Parathyroid adenoma (tissue), 2 donors: Measurements from ENCODE around the gene ELP4.

ENCODE experiments used
- H2AFZ ChIP-seq: fragments of 300-600 bp; sonication (generic); one replicate; pipeline ENCODE4 v1.7.0; 2017; ENCODE audit warnings: antibody characterized with exemption, mild to moderate bottlenecking
- H3K27ac ChIP-seq: fragments of 300-600 bp; sonication (generic); one replicate; pipeline ENCODE4 v1.7.0; 2017
- H3K27me3 ChIP-seq: fragments of 300-600 bp; sonication (generic); one replicate; pipeline ENCODE4 v1.7.0; 2017; ENCODE audit warnings: low read length; ENCODE audit not compliant: control insufficient read depth, insufficient read depth
- H3K36me3 ChIP-seq: fragments of 300-600 bp; sonication (generic); one replicate; pipeline ENCODE4 v1.7.0; 2017; ENCODE audit warnings: low read length; ENCODE audit not compliant: control insufficient read depth, insufficient read depth
- H3K4me1 ChIP-seq: fragments of 300-600 bp; sonication (generic); one replicate; pipeline ENCODE4 v1.7.0; 2017; ENCODE audit warnings: control low read depth
- H3K4me2 ChIP-seq: fragments of 300-600 bp; sonication (generic); one replicate; pipeline ENCODE4 v1.7.0; 2017; ENCODE audit warnings: low read length
- H3K4me3 ChIP-seq: fragments of 300-600 bp; sonication (generic); one replicate; pipeline ENCODE4 v1.7.0; 2017; ENCODE audit warnings: low read depth, low read length
- H3K79me2 ChIP-seq: fragments of 300-600 bp; sonication (generic); one replicate; pipeline ENCODE4 v1.7.0; 2017; ENCODE audit warnings: control low read depth
- H3K9ac ChIP-seq: fragments of 300-600 bp; sonication (generic); one replicate; pipeline ENCODE4 v1.7.0; 2017; ENCODE audit warnings: mild to moderate bottlenecking
- H3K9me3 ChIP-seq: fragments of 300-600 bp; sonication (generic); one replicate; pipeline ENCODE4 v1.7.0; 2017; ENCODE audit warnings: low read length; ENCODE audit not compliant: control insufficient read depth
- TF ChIP-seq, protein P1 (sequence below): fragments of 300-600 bp; sonication (generic); IDR thresholded peaks from one replicate; pipeline ENCODE4 v1.7.0; 2017; ENCODE audit warnings: antibody characterized with exemption, mild to moderate bottlenecking
- donor health status: primary hyperparathyroidism.

Gene ELP4, protein sequence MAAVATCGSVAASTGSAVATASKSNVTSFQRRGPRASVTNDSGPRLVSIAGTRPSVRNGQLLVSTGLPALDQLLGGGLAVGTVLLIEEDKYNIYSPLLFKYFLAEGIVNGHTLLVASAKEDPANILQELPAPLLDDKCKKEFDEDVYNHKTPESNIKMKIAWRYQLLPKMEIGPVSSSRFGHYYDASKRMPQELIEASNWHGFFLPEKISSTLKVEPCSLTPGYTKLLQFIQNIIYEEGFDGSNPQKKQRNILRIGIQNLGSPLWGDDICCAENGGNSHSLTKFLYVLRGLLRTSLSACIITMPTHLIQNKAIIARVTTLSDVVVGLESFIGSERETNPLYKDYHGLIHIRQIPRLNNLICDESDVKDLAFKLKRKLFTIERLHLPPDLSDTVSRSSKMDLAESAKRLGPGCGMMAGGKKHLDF

DNA sequence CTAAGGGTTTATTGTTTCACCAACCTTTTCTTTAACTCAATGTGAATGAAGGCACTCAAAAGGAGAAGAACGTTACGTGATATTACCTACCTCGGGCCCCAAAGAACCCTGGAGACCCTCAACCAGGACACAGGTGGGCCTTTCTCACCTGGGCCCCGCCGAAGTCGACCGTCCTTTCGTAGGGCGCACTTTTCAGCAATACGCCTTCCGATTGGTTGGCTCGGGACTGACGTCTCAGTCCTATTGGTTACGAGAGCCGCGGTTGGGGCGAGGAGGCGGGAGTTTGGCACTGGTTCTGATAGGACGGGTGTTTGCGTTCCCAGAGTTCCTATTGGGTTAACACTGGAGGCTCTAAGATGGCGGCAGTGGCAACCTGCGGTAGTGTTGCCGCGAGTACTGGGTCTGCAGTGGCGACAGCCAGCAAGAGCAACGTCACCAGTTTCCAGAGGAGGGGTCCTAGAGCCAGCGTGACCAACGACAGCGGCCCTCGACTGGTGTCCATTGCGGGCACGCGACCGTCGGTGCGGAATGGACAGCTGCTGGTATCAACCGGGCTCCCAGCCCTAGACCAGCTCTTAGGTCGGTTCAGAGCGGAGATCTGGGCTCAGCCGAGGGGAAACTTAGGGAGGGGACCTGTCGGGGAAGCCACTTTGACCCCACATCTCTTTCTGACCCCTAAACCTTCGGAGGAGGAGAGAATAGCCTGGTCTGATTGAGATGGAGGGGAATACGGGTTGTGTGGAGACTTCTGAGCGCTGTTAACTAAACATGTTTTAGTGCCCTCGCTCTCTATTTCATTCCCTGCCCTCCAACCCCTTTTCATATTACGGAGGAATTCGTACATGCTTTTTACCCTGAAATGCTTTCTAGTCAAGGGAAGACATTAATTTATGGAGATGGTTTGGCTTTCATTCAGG is at the start of gene ELP4, which contains the start of gene IMMP1L:
Gene ELP4, plus strand, starts transcription at position 339 of the 917 bp plus-strand sequence. Its CDS starts 18 bp downstream, at position 357.
Gene IMMP1L, minus strand, starts transcription at position 194 of the 917 bp plus-strand sequence. CDS start 46,346 bp downstream, outside the sequence.
- H3K4me1 ChIP-seq, result peaks cover 2% of the 10 kb centered on the region
- H3K27me3 ChIP-seq, result no peaks in the 10 kb centered on the region
- H3K36me3 ChIP-seq, result no peaks in the 10 kb centered on the region
- peak within 1 kb of the TSS; percentile 87 for H2AFZ ChIP-seq
- H3K9me3 ChIP-seq, result no peaks in the 10 kb centered on the region
- H3K79me2 ChIP-seq, result peaks cover 7% of the 10 kb centered on the region
- H3K27ac ChIP-seq, result peak within 1 kb of the TSS; percentile 60
- H3K4me3 ChIP-seq, result peak within 1 kb of the TSS; percentile 95
- no peak within 1 kb of the TSS for H3K9ac ChIP-seq
- H3K4me2 ChIP-seq, result peak within 1 kb of the TSS; percentile 77
- TF ChIP-seq, protein P1, sequence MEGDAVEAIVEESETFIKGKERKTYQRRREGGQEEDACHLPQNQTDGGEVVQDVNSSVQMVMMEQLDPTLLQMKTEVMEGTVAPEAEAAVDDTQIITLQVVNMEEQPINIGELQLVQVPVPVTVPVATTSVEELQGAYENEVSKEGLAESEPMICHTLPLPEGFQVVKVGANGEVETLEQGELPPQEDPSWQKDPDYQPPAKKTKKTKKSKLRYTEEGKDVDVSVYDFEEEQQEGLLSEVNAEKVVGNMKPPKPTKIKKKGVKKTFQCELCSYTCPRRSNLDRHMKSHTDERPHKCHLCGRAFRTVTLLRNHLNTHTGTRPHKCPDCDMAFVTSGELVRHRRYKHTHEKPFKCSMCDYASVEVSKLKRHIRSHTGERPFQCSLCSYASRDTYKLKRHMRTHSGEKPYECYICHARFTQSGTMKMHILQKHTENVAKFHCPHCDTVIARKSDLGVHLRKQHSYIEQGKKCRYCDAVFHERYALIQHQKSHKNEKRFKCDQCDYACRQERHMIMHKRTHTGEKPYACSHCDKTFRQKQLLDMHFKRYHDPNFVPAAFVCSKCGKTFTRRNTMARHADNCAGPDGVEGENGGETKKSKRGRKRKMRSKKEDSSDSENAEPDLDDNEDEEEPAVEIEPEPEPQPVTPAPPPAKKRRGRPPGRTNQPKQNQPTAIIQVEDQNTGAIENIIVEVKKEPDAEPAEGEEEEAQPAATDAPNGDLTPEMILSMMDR, result no peak

DNA sequence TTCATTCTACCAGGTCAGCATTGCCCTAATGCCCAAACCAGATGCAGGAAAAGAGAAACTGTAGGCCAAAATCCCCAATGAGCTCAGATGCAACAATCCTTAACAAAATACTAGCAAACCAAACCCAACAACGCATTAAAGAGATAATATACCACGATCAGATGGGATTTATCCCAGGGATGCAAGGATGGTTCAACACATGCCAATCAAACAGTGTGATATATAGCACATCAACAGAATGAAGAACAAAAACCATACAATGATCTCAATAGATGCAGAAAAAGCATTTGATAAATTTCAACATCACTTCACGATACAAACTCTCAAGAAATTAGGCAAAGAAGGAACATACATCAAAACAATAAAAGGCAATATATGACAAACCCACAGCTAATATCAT is 45.1 kb upstream of the ELP4 start:
- H3K4me2 ChIP-seq, result no peak overlapping the region
- no peaks in the 10 kb centered on the region for H3K4me1 ChIP-seq
- H2AFZ ChIP-seq, result no peak overlapping the region
- H3K36me3 ChIP-seq, result no peaks in the 10 kb centered on the region
- H3K27ac ChIP-seq, result no peak overlapping the region
- H3K4me3 ChIP-seq, result no peak overlapping the region
- no peaks in the 10 kb centered on the region for H3K27me3 ChIP-seq
- H3K79me2 ChIP-seq, result no peaks in the 10 kb centered on the region
- no peaks in the 10 kb centered on the region for H3K9me3 ChIP-seq
- no peak overlapping the region for H3K9ac ChIP-seq
- TF ChIP-seq, protein P1, result no peak

DNA sequence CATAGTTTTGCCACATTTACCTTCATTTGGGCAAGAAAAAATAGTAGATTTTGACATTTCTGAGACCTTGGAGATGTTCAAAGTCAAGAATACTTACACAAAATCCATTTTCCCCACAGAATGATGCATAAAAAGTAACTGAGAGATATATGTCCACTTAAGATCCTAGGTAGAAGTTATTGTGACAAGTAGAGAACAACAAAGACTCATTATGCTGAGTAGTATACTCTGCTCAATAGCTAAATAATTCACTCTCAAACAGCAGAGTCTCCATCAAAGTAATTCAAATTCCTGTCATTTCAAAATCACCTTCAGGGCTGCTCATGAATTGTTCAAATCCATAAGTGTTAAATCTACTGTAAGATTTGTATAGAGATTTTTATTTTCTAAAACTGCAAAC is 35.5 kb upstream of the ELP4 start:
- Histone ChIP-seq H3K9me3 (no peaks in the 10 kb centered on the region), H3K79me2 (no peaks in the 10 kb centered on the region), H3K4me1 (no peaks in the 10 kb centered on the region), H3K27me3 (no peaks in the 10 kb centered on the region), H3K27ac (no peak overlapping the region), H3K4me2 (no peak overlapping the region), H3K9ac (no peak overlapping the region), H3K36me3 (no peaks in the 10 kb centered on the region), H2AFZ (no peak overlapping the region), H3K4me3 (no peak overlapping the region)
- TF ChIP-seq, protein P1, result no peak

DNA sequence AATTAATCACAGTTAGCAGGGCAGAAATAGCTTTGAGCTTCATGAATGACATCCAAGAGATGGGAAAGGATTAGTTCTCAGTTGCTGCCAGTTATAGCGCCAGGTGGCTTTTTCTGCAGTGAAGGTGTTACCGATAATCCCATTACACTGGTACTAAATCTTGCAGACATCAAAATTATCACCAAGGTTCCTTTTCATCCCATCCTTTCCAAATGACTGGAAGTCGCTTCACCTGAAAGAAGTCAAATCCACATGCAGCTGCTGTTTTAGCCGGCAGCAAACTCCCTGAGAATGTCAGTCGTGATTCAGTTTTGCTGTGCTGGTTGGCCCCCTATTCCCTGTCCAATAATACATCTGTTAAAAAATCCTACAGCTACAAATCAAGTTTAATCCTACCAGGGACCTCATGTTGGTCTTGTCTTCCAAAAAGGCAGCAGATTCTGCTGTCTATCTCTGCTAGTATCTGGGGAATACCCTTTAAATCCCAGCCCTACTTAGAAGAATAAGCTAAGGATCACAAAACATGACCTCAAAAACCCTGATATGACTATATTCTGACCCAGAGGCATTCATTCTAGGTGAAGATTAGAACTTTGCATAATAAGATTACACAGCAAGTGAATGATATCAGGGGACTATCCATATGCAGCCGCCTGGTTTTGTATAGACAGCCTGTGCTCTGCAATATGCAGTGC is 31.9 kb upstream of the ELP4 start:
- Histone ChIP-seq H3K27me3 (no peaks in the 10 kb centered on the region), H3K9me3 (no peaks in the 10 kb centered on the region), H3K4me3 (no peak overlapping the region)

More for the DNA sequence above, 31.9 kb upstream of the ELP4 start:
- Histone ChIP-seq H3K36me3 (no peaks in the 10 kb centered on the region), H3K79me2 (no peaks in the 10 kb centered on the region), H2AFZ (no peak overlapping the region), H3K4me2 (no peak overlapping the region), H3K9ac (no peak overlapping the region), H3K27ac (no peak overlapping the region), H3K4me1 (no peaks in the 10 kb centered on the region)
- TF ChIP-seq, protein P1, result no peak
